IMR-90 (cell line): ENCODE measurements around the gene FOXD3. TPM values are rescaled to one million over a fixed set of nuclear protein-coding genes. Genes with fewer than 3 reads are reported as not detected.

Experiments
- ATAC-seq: fragments of 200-7000 bp; cut with Tn5 transposase; 2 replicates; pipeline ENCODE4 v1.9.1; 2020; ENCODE audit warnings: low read depth, mild to moderate bottlenecking, moderate library complexity
- BruUV-seq: library from RNA; stranded (reverse); fragments of 400-500 nt; replicated peaks from 2 replicates; lab custom pipeline; 2021; lab: Mats Ljungman, UMichigan
- CTCF ChIA-PET: fragments of 300-600 bp; formaldehyde crosslinking; extraction: SDS; loops from one replicate; lab custom pipeline; 2021; ENCODE audit warnings: antibody characterized with exemption; lab: Yijun Ruan, JAX
- POLR2A ChIA-PET: fragments of 300-600 bp; sonication (Branson Sonifier 250); formaldehyde crosslinking; loops from one replicate; lab custom pipeline; 2022; ENCODE audit warnings: antibody characterized with exemption; ENCODE audit not compliant: unreplicated experiment; lab: Charles Lee
- DNase-seq: peaks from one replicate; pipeline ENCODE4 v3.0.0; 2013
- H2AFZ ChIP-seq: replicated peaks from 2 replicates; pipeline ENCODE3; 2013; ENCODE audit warnings: low read length, mild to moderate bottlenecking; ENCODE audit not compliant: poor library complexity
- H2AK5ac ChIP-seq: 2 replicates; pipeline ENCODE4 v1.6.1; 2013; ENCODE audit warnings: low read depth, low read length, inconsistent platforms
- H2AK9ac ChIP-seq: replicated peaks from 2 replicates; pipeline ENCODE3; 2013; ENCODE audit warnings: mild to moderate bottlenecking, low read depth, low read length, moderate library complexity; ENCODE audit not compliant: poor library complexity
- H2BK120ac ChIP-seq: 2 replicates; pipeline ENCODE4 v1.6.1; 2013; ENCODE audit warnings: low read depth, low read length, inconsistent platforms
- H2BK15ac ChIP-seq: 3 replicates; pipeline ENCODE4 v1.6.1; 2013; ENCODE audit warnings: low read depth, low read length, inconsistent platforms
- H2BK20ac ChIP-seq: 2 replicates; pipeline ENCODE4 v1.6.1; 2013; ENCODE audit warnings: low read depth, mild to moderate bottlenecking, inconsistent platforms, low read length, moderate library complexity
- H2BK5ac ChIP-seq: 2 replicates; pipeline ENCODE4 v1.6.1; 2013; ENCODE audit warnings: mild to moderate bottlenecking, low read depth, low read length, inconsistent platforms; ENCODE audit not compliant: poor library complexity, severe bottlenecking
- H3K14ac ChIP-seq: replicated peaks from 2 replicates; pipeline ENCODE4 v1.6.1; 2013; ENCODE audit warnings: low read depth, low read length, inconsistent platforms
- H3K18ac ChIP-seq: 2 replicates; pipeline ENCODE4 v1.6.1; 2013; ENCODE audit warnings: low read depth, low read length, control low read depth
- H3K23ac ChIP-seq: 2 replicates; pipeline ENCODE4 v1.6.1; 2013; ENCODE audit warnings: low read depth, low read length, inconsistent platforms
- H3K27ac ChIP-seq: 2 replicates; pipeline ENCODE4 v1.5.1; 2013; ENCODE audit warnings: mild to moderate bottlenecking, control low read depth, low read length; ENCODE audit not compliant: insufficient read depth
- H3K27me3 ChIP-seq: 2 replicates; pipeline ENCODE4 v1.6.1; 2013; ENCODE audit warnings: low read length; ENCODE audit not compliant: control insufficient read depth, insufficient read depth
- H3K36me3 ChIP-seq: 2 replicates; pipeline ENCODE4 v1.6.1; 2013; ENCODE audit warnings: low read length, mixed read lengths; ENCODE audit not compliant: control insufficient read depth, insufficient read depth
- H3K4ac ChIP-seq: 2 replicates; pipeline ENCODE4 v1.6.1; 2013; ENCODE audit warnings: low read depth, low read length, inconsistent platforms
- H3K4me1 ChIP-seq: 2 replicates; pipeline ENCODE4 v1.6.1; 2013; ENCODE audit warnings: low read length, mixed read lengths; ENCODE audit not compliant: control insufficient read depth, insufficient read depth
- H3K4me2 ChIP-seq: 2 replicates; pipeline ENCODE4 v1.6.1; 2013; ENCODE audit warnings: low read depth, mild to moderate bottlenecking, control low read depth, low read length, moderate library complexity
- H3K4me3 ChIP-seq: 2 replicates; pipeline ENCODE4 v1.5.1; 2013; ENCODE audit warnings: low read depth, mild to moderate bottlenecking, control low read depth, low read length, moderate library complexity; ENCODE audit not compliant: insufficient read depth
- H3K56ac ChIP-seq: 2 replicates; pipeline ENCODE4 v1.6.1; 2013; ENCODE audit warnings: low read length, inconsistent platforms; ENCODE audit not compliant: insufficient read depth; ENCODE audit errors: extremely low read depth
- H3K79me1 ChIP-seq, 2 experiments: 2 replicates each; pipeline ENCODE4 v1.6.1; 2013; ENCODE audit warnings: low read length in 2 of 2, inconsistent platforms in 1 of 2, low read depth in 1 of 2
- H3K9ac ChIP-seq: 2 replicates; pipeline ENCODE4 v1.6.1; 2013; ENCODE audit warnings: low read depth, low read length, control low read depth
- H3K9me1 ChIP-seq: 2 replicates; pipeline ENCODE4 v1.6.1; 2013; ENCODE audit warnings: low read length, inconsistent platforms; ENCODE audit not compliant: insufficient read depth
- H3K9me3 ChIP-seq: 2 replicates; pipeline ENCODE4 v1.6.1; 2013; ENCODE audit warnings: low read length; ENCODE audit not compliant: control insufficient read depth, insufficient read depth
- H4K20me1 ChIP-seq: 2 replicates; pipeline ENCODE4 v1.6.1; 2013; ENCODE audit warnings: low read length, inconsistent platforms; ENCODE audit not compliant: insufficient read depth
- H4K5ac ChIP-seq: 2 replicates; pipeline ENCODE4 v1.6.1; 2013; ENCODE audit warnings: mild to moderate bottlenecking, low read depth, low read length, control low read depth
- H4K8ac ChIP-seq, 2 experiments: 2 replicates each; pipeline ENCODE4 v1.6.1; 2013; ENCODE audit warnings: low read depth in 2 of 2, low read length in 2 of 2, control low read depth in 1 of 2, inconsistent platforms in 1 of 2
- H4K91ac ChIP-seq: 2 replicates; pipeline ENCODE4 v1.6.1; 2013; ENCODE audit warnings: low read depth, low read length, inconsistent platforms; ENCODE audit not compliant: insufficient read depth
- BHLHE40 ChIP-seq: fragments of 150-350 bp; IDR thresholded peaks from 2 replicates; pipeline ENCODE4 v1.6.1; 2016; ENCODE audit warnings: mild to moderate bottlenecking, low read depth, low read length
- CEBPB ChIP-seq: IDR thresholded peaks from 2 replicates; pipeline ENCODE4 v1.6.1; 2012; ENCODE audit warnings: low read depth, low read length, improper control_type of control experiment
- CHD1 ChIP-seq: IDR thresholded peaks from 2 replicates; pipeline ENCODE4 v1.6.1; 2012; ENCODE audit warnings: low read depth, low read length, improper control_type of control experiment
- MAZ ChIP-seq: IDR thresholded peaks from 2 replicates; pipeline ENCODE4 v1.6.1; 2012; ENCODE audit warnings: low read depth, mild to moderate bottlenecking, low read length, improper control_type of control experiment, moderate library complexity, borderline replicate concordance
- MXI1 ChIP-seq: IDR thresholded peaks from 2 replicates; pipeline ENCODE4 v1.6.1; 2012; ENCODE audit warnings: low read depth, mild to moderate bottlenecking, low read length, moderate library complexity, borderline replicate concordance
- NFE2L2 ChIP-seq: fragments of 150-350 bp; IDR thresholded peaks from 2 replicates; pipeline ENCODE4 v1.6.1; 2016; ENCODE audit warnings: low read depth, mild to moderate bottlenecking, low read length
- RAD21 ChIP-seq: IDR thresholded peaks from 2 replicates; pipeline ENCODE4 v1.6.1; 2012; ENCODE audit warnings: low read length, improper control_type of control experiment
- RFX5 ChIP-seq: IDR thresholded peaks from 2 replicates; pipeline ENCODE4 v1.8.0; 2012; ENCODE audit warnings: low read depth, mild to moderate bottlenecking, low read length, moderate library complexity
- SMC3 ChIP-seq: fragments of 150-350 bp; IDR thresholded peaks from 2 replicates; pipeline ENCODE4 v1.6.1; 2016; ENCODE audit warnings: low read depth, mild to moderate bottlenecking, antibody characterized with exemption, low read length, moderate library complexity
- dilution Hi-C: fragments of 300-500 bp; cut with HindIII; formaldehyde crosslinking; loops from one replicate; pipeline ENCODE4 v1.14.3; 2018; ENCODE audit warnings: low sequenced_read_pairs; ENCODE audit not compliant: unreplicated experiment
- in situ Hi-C: fragments of 300-500 bp; cut with MboI; formaldehyde crosslinking; loops from 3 replicates; pipeline ENCODE4 v1.14.3; 2019; ENCODE audit warnings: low sequenced_read_pairs, inconsistent platforms, mixed read lengths
- intact Hi-C: fragments of 100-400 bp; cut with micrococcal nuclease; formaldehyde crosslinking; loops from 2 replicates; pipeline ENCODE4 v1.10.0; 2022
- polyA plus RNA-seq, 3 experiments: library from polyadenylated mRNA; depleted of rRNA; stranded (reverse); fragments of >200 nt; gene quantifications; 2 replicates each; pipeline ENCODE4 v1.2.3, GENCODE V29; 2012; ENCODE audit warnings: low replicate concordance in 1 of 3
- total RNA-seq: library from RNA; depleted of rRNA; stranded (reverse); fragments of >200 nt; gene quantifications from 2 replicates; pipeline ENCODE4 v1.2.3, GENCODE V29; 2012
- TF ChIP-seq, protein P1 (sequence below): fragments of 150-350 bp; IDR thresholded peaks from 2 replicates; pipeline ENCODE4 v1.6.1; 2017; ENCODE audit warnings: mild to moderate bottlenecking, antibody characterized with exemption, low read length, low read depth

Gene FOXD3
- total and polyA plus RNA-seq, 2 of the 4 experiments (the other 2 are of a cell fraction), result not detected

DNA sequence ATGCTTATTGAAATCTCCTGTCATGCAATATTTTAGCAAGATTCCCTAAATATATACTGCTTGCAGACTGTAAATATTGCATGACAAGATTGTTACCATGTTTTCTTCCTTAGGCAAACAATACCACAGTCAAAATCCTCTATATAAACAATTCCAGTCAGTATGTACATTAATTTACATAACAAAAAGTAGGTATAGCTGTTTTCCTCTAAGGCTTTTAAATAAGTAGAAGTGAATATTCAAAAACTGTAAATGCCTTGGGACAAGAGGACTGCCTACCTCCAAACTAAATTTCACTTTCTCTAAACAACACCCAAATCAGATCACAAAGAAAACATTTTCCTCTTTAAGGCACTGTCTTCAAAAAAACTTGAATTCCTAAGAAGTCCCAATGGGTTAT, 17.3 kb upstream of the FOXD3 start:
- Histone ChIP-seq H3K4me1 (no peaks in the 10 kb centered on the region), H2BK15ac (no peak overlapping the region), H3K14ac (no peak overlapping the region), H3K36me3 (no peaks in the 10 kb centered on the region), H3K79me1 (no peaks in the 10 kb centered on the region), H2BK5ac (no peak overlapping the region), H4K5ac (no peak overlapping the region), H3K18ac (no peak overlapping the region), H3K27ac (no peak overlapping the region), H3K23ac (no peak overlapping the region), H2AK9ac (no peak overlapping the region), H2BK120ac (no peak overlapping the region), H3K9ac (no peak overlapping the region), H3K4me2 (no peak overlapping the region), H3K4ac (no peak overlapping the region), H2BK20ac (no peak overlapping the region), H3K9me1 (no peaks in the 10 kb centered on the region), H2AFZ (no peak overlapping the region), H2AK5ac (no peak overlapping the region), H3K56ac (no peak overlapping the region), H4K8ac (no peak overlapping the region), H4K20me1 (no peaks in the 10 kb centered on the region), H3K27me3 (no peaks in the 10 kb centered on the region; the same call in 1 of the 2 replicates), H3K9me3 (no peaks in the 10 kb centered on the region), H3K4me3 (no peak overlapping the region), H4K91ac (no peak overlapping the region)
- dilution Hi-C loops, result no loop called here
- in situ Hi-C loops, result loop anchor here (25.0 kb wide), 1 partner anchor 957 kb away; no protein-coding TSS in a partner anchor
- ChIA-PET CTCF (no interaction called here), POLR2A (no interaction called here)
- ATAC-seq (no peak), DNase-seq (no peak)
- TF ChIP-seq BHLHE40 (no peak), CEBPB (no peak), CHD1 (no peak), NFE2L2 (no peak), RFX5 (no peak), MXI1 (no peak), MAZ (no peak), SMC3 (no peak), RAD21 (no peak)
- TF ChIP-seq, protein P1, sequence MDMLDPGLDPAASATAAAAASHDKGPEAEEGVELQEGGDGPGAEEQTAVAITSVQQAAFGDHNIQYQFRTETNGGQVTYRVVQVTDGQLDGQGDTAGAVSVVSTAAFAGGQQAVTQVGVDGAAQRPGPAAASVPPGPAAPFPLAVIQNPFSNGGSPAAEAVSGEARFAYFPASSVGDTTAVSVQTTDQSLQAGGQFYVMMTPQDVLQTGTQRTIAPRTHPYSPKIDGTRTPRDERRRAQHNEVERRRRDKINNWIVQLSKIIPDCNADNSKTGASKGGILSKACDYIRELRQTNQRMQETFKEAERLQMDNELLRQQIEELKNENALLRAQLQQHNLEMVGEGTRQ, result no peak
- BruUV-seq, result no TSS peak
- intact Hi-C loops, result no loop called here
